HepG2 (cell line): ENCODE data around the gene DNAJB8. TPM values are rescaled to one million over a fixed set of nuclear protein-coding genes. Genes with fewer than 3 reads are reported as not detected.

Source experiments
- BRCA1 ChIP-seq: sonication (generic); formaldehyde crosslinking; IDR thresholded peaks from 2 replicates; pipeline ENCODE4 v1.4.0; 2020; ENCODE audit warnings: missing genetic modification reagents
- BRD4 ChIP-seq: sonication (generic); formaldehyde crosslinking; IDR thresholded peaks from 2 replicates; pipeline ENCODE4 v1.4.0; 2020; ENCODE audit warnings: missing genetic modification reagents
- CCDC6 ChIP-seq: sonication (generic); formaldehyde crosslinking; IDR thresholded peaks from 2 replicates; pipeline ENCODE4 v1.8.1; 2022; ENCODE audit warnings: mild to moderate bottlenecking, missing genetic modification reagents, moderate library complexity
- CENPBD1 ChIP-seq: sonication (generic); formaldehyde crosslinking; IDR thresholded peaks from 2 replicates; pipeline ENCODE4 v1.8.0; 2022; ENCODE audit warnings: missing genetic modification reagents, low read depth, mild to moderate bottlenecking, borderline replicate concordance
- CTCF ChIP-seq: sonication (generic); formaldehyde crosslinking; IDR thresholded peaks from 2 replicates; pipeline ENCODE4 v1.5.0; 2020; ENCODE audit warnings: mild to moderate bottlenecking, missing genetic modification reagents, moderate library complexity
- FOXP1 ChIP-seq, 2 experiments: fragments of 450-650 bp in 1 of 2; IDR thresholded peaks; 2 replicates each; pipeline ENCODE4 v1.6.1; 2017 to 2018; ENCODE audit warnings: antibody characterized with exemption in 1 of 2
- HOXA5 ChIP-seq: sonication (generic); formaldehyde crosslinking; IDR thresholded peaks from 2 replicates; pipeline ENCODE4 v1.4.0; 2020; ENCODE audit warnings: missing genetic modification reagents
- MBD4 ChIP-seq: IDR thresholded peaks from 2 replicates; pipeline ENCODE4 v1.6.1; 2012; ENCODE audit warnings: low read length, inconsistent platforms, borderline replicate concordance
- MXI1 ChIP-seq: IDR thresholded peaks from 3 replicates; pipeline ENCODE4 v1.6.1; 2012; ENCODE audit warnings: low read depth, low read length, inconsistent platforms, borderline replicate concordance
- MYC ChIP-seq: sonication (generic); formaldehyde crosslinking; IDR thresholded peaks from 2 replicates; pipeline ENCODE4 v1.9.0; 2021; ENCODE audit warnings: missing genetic modification reagents, borderline replicate concordance
- NCOA2 ChIP-seq: sonication (generic); formaldehyde crosslinking; IDR thresholded peaks from 2 replicates; pipeline ENCODE4 v1.8.0; 2022; ENCODE audit warnings: inconsistent platforms
- TEAD2 ChIP-seq: sonication (generic); formaldehyde crosslinking; IDR thresholded peaks from 2 replicates; pipeline ENCODE4 v1.9.0; 2021; ENCODE audit warnings: missing genetic modification reagents
- TMF1 ChIP-seq: sonication (generic); formaldehyde crosslinking; IDR thresholded peaks from 2 replicates; pipeline ENCODE4 v1.8.1; 2022; ENCODE audit warnings: low read depth, missing genetic modification reagents
- ZBED4 ChIP-seq: sonication (generic); formaldehyde crosslinking; IDR thresholded peaks from 2 replicates; pipeline ENCODE4 v1.4.0; 2020; ENCODE audit warnings: missing genetic modification reagents, borderline replicate concordance
- ZBTB1 ChIP-seq: sonication (generic); formaldehyde crosslinking; IDR thresholded peaks from 2 replicates; pipeline ENCODE4 v1.4.0; 2020; ENCODE audit warnings: missing genetic modification reagents, borderline replicate concordance
- ZNF136 ChIP-seq: sonication (generic); formaldehyde crosslinking; IDR thresholded peaks from 2 replicates; pipeline ENCODE4 v1.8.1; 2022; ENCODE audit warnings: low read depth, mild to moderate bottlenecking, moderate library complexity, missing genetic modification reagents
- ZNF160 ChIP-seq: sonication (generic); formaldehyde crosslinking; IDR thresholded peaks from 2 replicates; pipeline ENCODE4 v1.8.0; 2022; ENCODE audit warnings: mild to moderate bottlenecking, inconsistent platforms, missing genetic modification reagents
- ZNF260 ChIP-seq: sonication (generic); formaldehyde crosslinking; IDR thresholded peaks from 2 replicates; pipeline ENCODE4 v1.4.0; 2020; ENCODE audit warnings: missing genetic modification reagents, low read depth, mild to moderate bottlenecking, borderline replicate concordance
- ZNF333 ChIP-seq: sonication (generic); formaldehyde crosslinking; IDR thresholded peaks from 2 replicates; pipeline ENCODE4 v1.4.0; 2020; ENCODE audit warnings: mild to moderate bottlenecking, missing genetic modification reagents, borderline replicate concordance
- ZNF510 ChIP-seq: sonication (generic); formaldehyde crosslinking; IDR thresholded peaks from 2 replicates; pipeline ENCODE4 v1.4.0; 2020; ENCODE audit warnings: low read depth, mild to moderate bottlenecking, missing genetic modification reagents
- ZNF768 ChIP-seq: sonication (generic); formaldehyde crosslinking; IDR thresholded peaks from 2 replicates; pipeline ENCODE4 v1.4.0; 2020; ENCODE audit warnings: missing genetic modification reagents
- ZSCAN22 ChIP-seq: sonication (generic); formaldehyde crosslinking; IDR thresholded peaks from 2 replicates; pipeline ENCODE4 v1.4.0; 2020; ENCODE audit warnings: mild to moderate bottlenecking, missing genetic modification reagents
- polyA plus RNA-seq, 8 experiments: library from polyadenylated mRNA; depleted of rRNA in 3 of 8; stranded (reverse) in 7 of 8; unstranded in 1 of 8; fragments of >200 nt; fragmentation: Illumina TruSeq in 4 of 8; extraction: Trizol in 4 of 8; gene quantifications; 2 replicates each; pipeline versions ENCODE4 v1.2.1 to v1.2.3, GENCODE V29; 2011 to 2016; ENCODE audit warnings: low read depth in 4 of 8, missing spikeins in 1 of 8, mixed read lengths in 1 of 8; ENCODE audit not compliant: insufficient read depth in 1 of 8
- total RNA-seq, 5 experiments: library from RNA; depleted of rRNA; stranded (reverse); fragments of >200 nt; fragmentation: Illumina TruSeq; extraction: Trizol; gene quantifications; 2 replicates each; pipeline ENCODE4 v1.2.3, GENCODE V29; 2016; ENCODE audit warnings: low read depth in 1 of 5

Gene DNAJB8
- total and polyA plus RNA-seq, 2 of the 13 experiments (the other 11 are each of a cell fraction or from before 2014, with no cell fraction given), result not detected

DNA sequence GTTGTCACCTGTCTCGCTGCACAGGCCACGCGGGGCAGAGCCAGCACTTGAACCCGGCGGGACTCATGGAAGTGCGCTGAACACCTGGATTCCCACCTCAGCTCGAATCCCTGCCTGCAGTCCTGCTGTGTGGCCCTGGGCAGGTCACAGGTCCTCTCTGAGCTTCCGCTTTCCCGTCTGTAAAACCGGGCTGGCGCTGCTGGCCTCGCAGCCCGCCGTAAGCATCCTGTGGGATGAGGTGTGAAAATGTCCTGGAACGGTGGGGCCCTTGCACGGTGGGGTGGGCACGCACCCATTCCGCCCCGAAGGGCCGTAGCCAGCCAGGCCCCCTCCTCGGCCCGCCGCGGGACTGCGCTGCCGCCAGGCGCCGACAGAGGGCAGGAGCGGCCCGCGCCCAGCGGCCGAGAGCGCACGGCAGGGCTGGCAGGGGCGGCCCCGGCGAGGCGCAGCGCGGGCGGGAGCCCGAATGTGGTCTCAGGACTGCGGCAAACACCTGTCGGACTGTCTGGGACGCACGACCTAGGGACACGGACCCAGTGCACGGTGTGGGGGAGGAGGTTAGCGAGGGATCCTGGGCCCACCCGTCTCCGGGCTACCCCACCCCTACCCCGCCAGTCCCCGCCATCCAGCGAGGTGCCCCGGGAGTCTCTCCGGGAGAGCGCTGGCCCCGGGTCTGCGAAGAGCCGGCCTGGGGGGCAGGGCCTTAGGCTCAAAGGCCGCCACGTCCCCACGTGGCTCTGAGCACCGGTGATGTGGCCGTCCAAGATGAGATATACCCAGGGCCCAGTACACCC, 40.4 kb downstream of the DNAJB8 start (continued):
- TF ChIP-seq TEAD2 (CRISPR knock-in tag) (no peak), ZSCAN22 (CRISPR knock-in tag) (no peak), ZNF136 (CRISPR knock-in tag) (no peak), MBD4 (no peak), MXI1 (peak; percentile 13; the same call in 1 of the 3 replicates), BRCA1 (CRISPR knock-in tag) (no peak), ZNF768 (CRISPR knock-in tag) (peak; percentile 100), FOXP1 (IDR thresholded peaks at IDR 0.05) (no peak), FOXP1 (CRISPR knock-in tag; IDR thresholded peaks at IDR 0.05) (no peak), HOXA5 (CRISPR knock-in tag) (peak; percentile 63), ZNF510 (CRISPR knock-in tag) (peak; percentile 43; the same call in 1 of the 2 replicates), ZBED4 (CRISPR knock-in tag) (no peak), ZNF160 (CRISPR knock-in tag) (0 out of 2 replicates have a peak, but pooled peaks have one; percentile 37), TMF1 (CRISPR knock-in tag) (0 out of 2 replicates have a peak, but pooled peaks have one; percentile 51), CTCF (CRISPR knock-in tag) (peak; percentile 78), MYC (peak; percentile 89; the same call in 1 of the 2 replicates), CENPBD1 (no peak), ZBTB1 (CRISPR knock-in tag) (no peak), ZNF260 (CRISPR knock-in tag) (no peak), BRD4 (CRISPR knock-in tag) (peak; percentile 50; the same call in 1 of the 2 replicates), ZNF333 (no peak), CCDC6 (CRISPR knock-in tag) (no peak; the same call in 1 of the 2 replicates), NCOA2 (CRISPR knock-in tag) (no peak)
